Stomach (tissue), 9 donors: ENCODE measurements around the gene ZSWIM5. TPM values are rescaled to one million over a fixed set of nuclear protein-coding genes. Genes with fewer than 3 reads are reported as not detected.
"Not testable (repeated sequence)": the region's sequence is repeated elsewhere in the genome, so short reads cannot be mapped to it uniquely, and the experiment has no call there.

Experiments
- DNase-seq, 2 donors: peaks; one replicate each; pipeline versions ENCODE4 v3.0.0 to v3.0.0-alpha.2; 2013 to 2019
- H3K27ac ChIP-seq, 5 donors: fragments of 200-600 bp in 4 of 5; sonication (generic) in 4 of 5; one replicate each; pipeline ENCODE4 v1.5.1; 2013 to 2019; ENCODE audit warnings: mild to moderate bottlenecking in 1 of 5, moderate library complexity in 1 of 5
- H3K27me3 ChIP-seq, 3 donors: fragments of 200-600 bp; sonication (generic); one replicate each; pipeline ENCODE4 v1.5.1; 2017 to 2019; ENCODE audit warnings: mixed run types in 1 of 3
- H3K36me3 ChIP-seq, 4 donors: fragments of 200-600 bp; sonication (generic); 1 replicate in 3 of 4; 2 replicates in 1 of 4; pipeline ENCODE4 v1.5.1; 2016 to 2019
- H3K4me1 ChIP-seq, 4 donors: fragments of 200-600 bp; sonication (generic); one replicate each; pipeline ENCODE4 v1.5.1; 2016 to 2019
- H3K4me3 ChIP-seq, 4 donors: fragments of 200-600 bp; sonication (generic) in 3 of 4; one replicate each; pipeline ENCODE4 v1.5.1; 2016 to 2019; ENCODE audit warnings: mild to moderate bottlenecking in 1 of 4
- H3K9me3 ChIP-seq, 4 donors: fragments of 200-600 bp; sonication (generic); one replicate each; pipeline ENCODE4 v1.5.1; 2016 to 2019
- EP300 ChIP-seq: sonication (generic); formaldehyde crosslinking; IDR thresholded peaks from one replicate; pipeline ENCODE4 v1.6.1; 2017; ENCODE audit warnings: antibody characterized with exemption
- POLR2A ChIP-seq, 4 donors: fragments of 450-650 bp; IDR thresholded peaks; one replicate each; pipeline ENCODE4 v1.6.1; 2016; ENCODE audit warnings: antibody characterized with exemption in 4 of 4, control low read depth in 2 of 4, mild to moderate bottlenecking in 1 of 4, moderate library complexity in 1 of 4
- POLR2AphosphoS5 ChIP-seq, 3 donors: sonication (generic); formaldehyde crosslinking; IDR thresholded peaks; one replicate each; pipeline ENCODE4 v1.6.1; 2016; ENCODE audit warnings: antibody characterized with exemption in 3 of 3
- WGBS, 5 donors: extraction: QIAGEN DNeasy Blood & Tissue Kit in 3 of 5; methylation state at CpG; one replicate each; pipeline versions ENCODE4 v1.1.5 to v1.1.7; 2013 to 2018; 5-methylcytosine and 5-hydroxymethylcytosine counted together
- intact Hi-C: fragments of 100-400 bp; cut with DNase I; formaldehyde crosslinking; loops from one replicate; pipeline ENCODE4 v1.15.1; 2023; ENCODE audit warnings: low total_unique reads
- polyA plus RNA-seq, 3 donors: library from polyadenylated mRNA; stranded (reverse); fragments of 200-250 nt; gene quantifications; one replicate each; pipeline ENCODE4 v1.2.3, GENCODE V29; 2013
- total RNA-seq, 5 donors: library from RNA; depleted of rRNA; stranded (reverse); fragments of >200 nt; gene quantifications; one replicate each; pipeline versions ENCODE4 v1.1.0 to v1.2.3, GENCODE V29; 2014 to 2016
- TF ChIP-seq, protein P1 (sequence below), 7 experiments: fragments of 450-650 bp in 4 of 7; fragments of 200-600 bp in 3 of 7; sonication (generic) in 3 of 7; IDR thresholded peaks; one replicate each; pipeline ENCODE4 v1.5.1; 2016 to 2019; ENCODE audit warnings: antibody characterized with exemption in 7 of 7, control low read depth in 2 of 7, mild to moderate bottlenecking in 1 of 7
- donor health status: healthy with polysubstance abuse.
- donor health status: Bipolar disorder and iron deficiency.
- donor health status: healthy.

Gene ZSWIM5
- total and polyA plus RNA-seq, 8 donors: 0.45 to 10.1 (median 0.87) TPM

DNA sequence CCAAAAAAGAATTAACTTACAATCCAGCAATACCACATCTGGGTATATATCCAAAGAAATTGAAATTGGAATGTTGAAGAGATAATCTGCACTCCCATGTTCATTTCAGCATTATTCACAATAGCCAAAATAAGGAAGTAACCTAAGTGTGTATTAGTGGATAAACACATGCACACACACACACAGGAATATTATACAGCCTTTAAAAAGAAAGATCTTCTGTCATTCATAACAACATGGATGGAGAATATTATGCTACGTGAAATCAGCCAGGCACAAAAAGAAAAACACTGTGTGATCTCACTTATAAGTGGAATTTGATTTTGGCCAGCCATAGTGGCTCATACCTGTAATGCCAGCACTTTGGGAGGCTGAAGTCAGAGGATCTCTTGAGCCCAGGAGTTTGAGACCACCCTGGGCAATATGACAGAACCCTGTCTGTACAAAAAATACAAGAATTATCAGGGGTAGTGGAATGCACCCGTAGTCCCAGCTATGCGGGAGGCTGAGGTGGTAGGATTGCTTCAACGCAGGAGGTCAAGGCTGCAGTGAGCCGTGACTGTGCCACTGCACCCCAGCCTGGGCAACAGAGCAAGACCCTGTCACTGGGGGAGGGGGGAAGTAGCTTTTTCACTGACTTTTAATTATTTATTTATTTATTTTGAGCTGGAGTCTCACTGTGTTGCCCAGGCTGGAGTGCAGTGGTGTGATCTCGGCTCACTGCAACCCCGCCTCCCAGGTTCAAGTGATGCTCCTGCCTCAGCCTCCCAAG is 210.8 kb downstream of the ZSWIM5 start:
- H3K4me1 ChIP-seq: no peaks in the 10 kb centered on the region
- H3K36me3 ChIP-seq: no peaks in the 10 kb centered on the region
- H3K4me3 ChIP-seq: no peak overlapping the region
- H3K27me3 ChIP-seq: no peaks in the 10 kb centered on the region
- intact Hi-C loops: no loop called here
- no peak for DNase-seq
- no peak overlapping the region for H3K27ac ChIP-seq
- WGBS, 5 donors: 93 to 97% (median 94%) methylated on average over 7 of the region's 7 CpGs
- no peak for TF ChIP-seq POLR2AphosphoS5 (IDR thresholded peaks at IDR 0.05)
- TF ChIP-seq EP300: no peak
- TF ChIP-seq, protein P1, sequence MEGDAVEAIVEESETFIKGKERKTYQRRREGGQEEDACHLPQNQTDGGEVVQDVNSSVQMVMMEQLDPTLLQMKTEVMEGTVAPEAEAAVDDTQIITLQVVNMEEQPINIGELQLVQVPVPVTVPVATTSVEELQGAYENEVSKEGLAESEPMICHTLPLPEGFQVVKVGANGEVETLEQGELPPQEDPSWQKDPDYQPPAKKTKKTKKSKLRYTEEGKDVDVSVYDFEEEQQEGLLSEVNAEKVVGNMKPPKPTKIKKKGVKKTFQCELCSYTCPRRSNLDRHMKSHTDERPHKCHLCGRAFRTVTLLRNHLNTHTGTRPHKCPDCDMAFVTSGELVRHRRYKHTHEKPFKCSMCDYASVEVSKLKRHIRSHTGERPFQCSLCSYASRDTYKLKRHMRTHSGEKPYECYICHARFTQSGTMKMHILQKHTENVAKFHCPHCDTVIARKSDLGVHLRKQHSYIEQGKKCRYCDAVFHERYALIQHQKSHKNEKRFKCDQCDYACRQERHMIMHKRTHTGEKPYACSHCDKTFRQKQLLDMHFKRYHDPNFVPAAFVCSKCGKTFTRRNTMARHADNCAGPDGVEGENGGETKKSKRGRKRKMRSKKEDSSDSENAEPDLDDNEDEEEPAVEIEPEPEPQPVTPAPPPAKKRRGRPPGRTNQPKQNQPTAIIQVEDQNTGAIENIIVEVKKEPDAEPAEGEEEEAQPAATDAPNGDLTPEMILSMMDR (IDR thresholded peaks at IDR 0.05): no peak
- TF ChIP-seq POLR2A (IDR thresholded peaks at IDR 0.05): no peak
- no peaks in the 10 kb centered on the region for H3K9me3 ChIP-seq

DNA sequence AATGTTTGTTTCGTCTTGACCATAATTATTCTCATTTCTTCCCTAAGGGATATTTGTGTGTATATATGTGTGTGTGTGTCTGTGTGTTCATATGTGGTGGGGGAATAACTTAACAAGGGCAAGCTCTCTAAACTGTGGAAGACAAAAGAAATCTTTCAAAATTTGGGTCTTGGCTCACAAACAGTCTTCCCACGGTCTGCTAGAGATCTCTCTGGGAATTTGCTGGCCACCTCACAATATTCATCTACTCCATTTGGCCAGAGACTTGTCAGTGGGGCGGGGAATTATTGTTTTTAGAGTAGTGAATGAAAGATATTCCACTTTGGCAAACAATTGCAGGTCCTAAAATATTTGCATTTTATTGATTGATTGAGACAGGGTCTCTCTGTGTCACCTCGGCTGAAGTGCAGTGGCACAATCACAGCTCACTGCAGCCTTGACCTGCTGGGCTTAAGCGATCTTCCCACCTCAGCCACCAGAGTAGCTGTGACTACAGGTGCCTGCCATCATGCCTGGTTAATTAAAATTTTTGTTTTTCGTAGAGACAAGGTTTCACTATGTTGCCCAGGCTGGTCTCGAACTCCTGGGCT is 212.0 kb downstream of the ZSWIM5 start:
- peak in 1 of 2 donors; percentile 41 for DNase-seq
- intact Hi-C loops: no loop called here
- H3K4me3 ChIP-seq: no peak overlapping the region
- no peaks in the 10 kb centered on the region for H3K27me3 ChIP-seq
- H3K4me1 ChIP-seq: no peaks in the 10 kb centered on the region
- TF ChIP-seq EP300 (no peak), POLR2A (IDR thresholded peaks at IDR 0.05) (no peak), POLR2AphosphoS5 (IDR thresholded peaks at IDR 0.05) (no peak)
- TF ChIP-seq, protein P1 (IDR thresholded peaks at IDR 0.05): no peak
- H3K36me3 ChIP-seq: no peaks in the 10 kb centered on the region
- 58 to 74% (median 62%) methylated on average over 7 of the region's 7 CpGs for WGBS, 5 donors
- H3K9me3 ChIP-seq: no peaks in the 10 kb centered on the region
- no peak overlapping the region for H3K27ac ChIP-seq

DNA sequence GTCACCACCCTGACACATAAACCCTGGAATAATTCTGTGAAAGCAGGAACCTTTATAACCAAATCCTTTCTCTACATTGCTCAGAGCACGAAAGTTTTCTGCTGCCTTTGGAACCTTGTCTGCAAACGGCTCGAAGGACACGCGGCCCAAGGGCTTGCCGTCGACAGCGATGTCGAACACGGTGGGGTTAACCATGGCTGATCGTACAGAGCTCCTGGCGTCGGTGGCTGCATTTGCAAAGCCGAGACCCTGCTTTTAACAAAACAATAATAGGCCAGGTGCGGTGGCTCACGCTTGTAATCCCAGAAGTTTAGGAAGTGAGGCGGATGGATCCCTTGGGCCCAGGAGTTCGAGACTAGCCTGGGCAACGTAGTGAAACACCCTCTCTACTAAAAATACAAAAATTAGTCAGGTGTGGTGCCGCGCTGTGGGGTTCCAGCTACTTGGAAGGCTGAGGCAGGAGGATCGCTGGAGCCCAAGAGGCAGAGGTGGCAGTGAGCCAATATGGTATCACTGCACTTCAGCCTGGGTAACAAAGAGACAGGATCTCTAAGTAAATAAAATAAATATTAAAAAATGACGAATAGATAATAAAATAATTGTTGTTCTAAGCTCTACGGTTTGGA is 217.8 kb downstream of the ZSWIM5 start:
- intact Hi-C loops: no loop called here
- Histone ChIP-seq H3K27ac (no peak overlapping the region), H3K4me1 (peaks cover 10 to 22% (median 14%) of the 10 kb centered on the region in 4 donors), H3K27me3 (no peaks in the 10 kb centered on the region), H3K9me3 (no peaks in the 10 kb centered on the region), H3K36me3 (no peaks in the 10 kb centered on the region), H3K4me3 (no peak overlapping the region)
- TF ChIP-seq EP300 (no peak), POLR2AphosphoS5 (IDR thresholded peaks at IDR 0.05) (no peak), POLR2A (IDR thresholded peaks at IDR 0.05) (no peak)
- TF ChIP-seq, protein P1 (IDR thresholded peaks at IDR 0.05): no peak
- no peak for DNase-seq
- WGBS, 5 donors: 87 to 91% (median 90%) methylated on average over 24 of the region's 24 CpGs

DNA sequence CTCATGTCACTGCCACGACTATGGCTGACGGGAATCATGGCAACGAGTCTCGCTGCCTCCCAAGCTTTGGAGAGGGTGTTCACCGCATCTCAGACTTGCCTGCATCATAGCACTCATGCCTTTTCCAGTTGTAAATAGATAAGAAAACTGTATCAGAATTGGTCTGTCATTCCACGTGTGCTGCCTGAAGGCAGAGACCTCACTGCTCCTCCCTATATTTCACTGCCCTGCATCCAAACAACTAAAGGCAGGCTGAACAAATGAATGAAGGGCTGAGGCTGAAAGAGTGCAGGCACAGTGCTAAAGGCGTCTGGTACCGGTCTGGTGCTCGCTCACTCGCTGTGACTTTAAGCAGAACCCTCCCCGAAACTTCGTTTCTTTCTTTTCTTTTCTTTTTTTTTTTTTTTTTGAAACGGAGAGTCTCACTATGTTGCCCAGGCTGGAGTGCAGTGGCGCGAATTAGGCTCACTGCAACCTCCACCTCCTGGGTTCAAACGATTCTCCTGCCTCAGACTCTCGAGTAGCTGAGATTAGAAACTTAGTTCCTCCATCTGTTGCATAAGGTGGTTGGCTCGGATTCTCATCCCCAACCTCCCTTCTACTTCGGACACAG is 220.6 kb downstream of the ZSWIM5 start:
- Histone ChIP-seq H3K27ac (peak overlapping the region; percentile 72 to 83 (median 75)), H3K4me1 (peaks cover 10 to 22% (median 14%) of the 10 kb centered on the region in 4 donors), H3K9me3 (no peaks in the 10 kb centered on the region), H3K36me3 (peaks cover 0 to 7% (median 2%) of the 10 kb centered on the region in 4 donors), H3K27me3 (no peaks in the 10 kb centered on the region), H3K4me3 (peak overlapping the region; percentile 78 to 86 (median 84))
- WGBS, 5 donors: 3 to 6% (median 5%) methylated on average over 19 of the region's 19 CpGs
- no peak for TF ChIP-seq POLR2AphosphoS5 (IDR thresholded peaks at IDR 0.05)
- TF ChIP-seq POLR2A (IDR thresholded peaks at IDR 0.05): no peak
- TF ChIP-seq, protein P1 (IDR thresholded peaks at IDR 0.05): no peak
- TF ChIP-seq EP300: no peak
- no peak for DNase-seq
- intact Hi-C loops: no loop called here

DNA sequence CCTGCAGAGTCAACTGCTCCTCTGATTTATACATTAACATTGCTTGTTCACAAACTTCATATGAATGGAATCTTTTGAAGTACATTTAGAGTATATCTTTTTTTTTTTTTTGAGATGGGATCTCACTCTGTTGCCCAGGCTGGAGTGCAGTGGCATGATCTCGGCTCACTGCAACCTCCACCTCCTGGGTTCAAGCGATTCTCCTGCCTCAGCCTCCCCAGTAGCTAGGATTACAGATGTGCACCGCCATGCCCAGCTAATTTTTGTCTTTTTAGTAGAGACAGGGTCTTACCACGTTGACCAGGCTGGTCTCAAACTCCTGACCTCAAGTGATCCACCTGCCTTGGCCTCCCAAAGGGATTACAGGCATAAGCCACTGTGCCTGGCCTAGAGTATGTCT is 229.0 kb downstream of the ZSWIM5 start:
- intact Hi-C loops, H3K4me1 ChIP-seq, H3K9me3 ChIP-seq, H3K27me3 ChIP-seq, H3K27ac ChIP-seq, H3K4me3 ChIP-seq, DNase-seq: not testable (repeated sequence)
- WGBS, 5 donors: 94 to 99% (median 96%) methylated on average over 4 of the region's 4 CpGs
- peaks cover 18 to 91% (median 78%) of the 10 kb centered on the region in 4 donors for H3K36me3 ChIP-seq
